ENCODE data around the gene RPE65.

GRCh38 chr1:68481041-68481440, 31.3 kb upstream of the RPE65 start:
- TF ChIP-seq, protein P1, sequence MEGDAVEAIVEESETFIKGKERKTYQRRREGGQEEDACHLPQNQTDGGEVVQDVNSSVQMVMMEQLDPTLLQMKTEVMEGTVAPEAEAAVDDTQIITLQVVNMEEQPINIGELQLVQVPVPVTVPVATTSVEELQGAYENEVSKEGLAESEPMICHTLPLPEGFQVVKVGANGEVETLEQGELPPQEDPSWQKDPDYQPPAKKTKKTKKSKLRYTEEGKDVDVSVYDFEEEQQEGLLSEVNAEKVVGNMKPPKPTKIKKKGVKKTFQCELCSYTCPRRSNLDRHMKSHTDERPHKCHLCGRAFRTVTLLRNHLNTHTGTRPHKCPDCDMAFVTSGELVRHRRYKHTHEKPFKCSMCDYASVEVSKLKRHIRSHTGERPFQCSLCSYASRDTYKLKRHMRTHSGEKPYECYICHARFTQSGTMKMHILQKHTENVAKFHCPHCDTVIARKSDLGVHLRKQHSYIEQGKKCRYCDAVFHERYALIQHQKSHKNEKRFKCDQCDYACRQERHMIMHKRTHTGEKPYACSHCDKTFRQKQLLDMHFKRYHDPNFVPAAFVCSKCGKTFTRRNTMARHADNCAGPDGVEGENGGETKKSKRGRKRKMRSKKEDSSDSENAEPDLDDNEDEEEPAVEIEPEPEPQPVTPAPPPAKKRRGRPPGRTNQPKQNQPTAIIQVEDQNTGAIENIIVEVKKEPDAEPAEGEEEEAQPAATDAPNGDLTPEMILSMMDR (IDR thresholded peaks at IDR 0.05), result no peak
- TF ChIP-seq POLR2A (IDR thresholded peaks at IDR 0.05), result no peak
- no peak for TF ChIP-seq EP300 (IDR thresholded peaks at IDR 0.05)

Data from tibial nerve (tissue), 4 donors.